Fibroblast of lung (primary cell): ENCODE measurements around the gene NOL12.

Experiments
- CTCF ChIP-seq, 2 donors: IDR thresholded peaks in 1 of 2; conservative IDR thresholded peaks in 1 of 2; 1 replicate in 1 of 2; 2 replicates in 1 of 2; pipeline ENCODE4 v1.5.1; 2011 to 2012; ENCODE audit warnings: low read length in 2 of 2, control low read depth in 1 of 2, inconsistent platforms in 1 of 2, low read depth in 1 of 2, mild to moderate bottlenecking in 1 of 2
- EZH2 ChIP-seq: IDR thresholded peaks from 2 replicates; pipeline ENCODE4 v1.5.1; 2012; ENCODE audit warnings: low read length, control low read depth, mild to moderate bottlenecking; ENCODE audit errors: missing control alignments

- TF ChIP-seq CTCF (conservative IDR thresholded peaks at IDR 0.05 in 1 of 2, IDR thresholded peaks at IDR 0.05 in 1 of 2; ENCODE audit: low read depth in 1 of 2, low read length in 2 of 2) (no peak), EZH2 (no peak)
These were observed 49.2 kb upstream of the NOL12 start for GRCh38 chr22:37636949-37637273.
